ENCODE measurements around the gene TMEM260.
"Not testable (repeated sequence)": the region's sequence is repeated elsewhere in the genome, so short reads cannot be mapped to it uniquely, and the experiment has no call there.

The TMEM260 gene

GRCh38 chr14:56603648-56604047, 24.1 kb downstream of the TMEM260 start:
- Histone ChIP-seq H3K4me1 (ENCODE audit: control insufficient read depth, insufficient read depth, low read length) (peaks cover 2% of the 10 kb centered on the region), H3K4me3 (ENCODE audit: low read length) (no peak overlapping the region), H3K9ac (ENCODE audit: low read length) (no peak overlapping the region), H3K36me3 (ENCODE audit: control insufficient read depth, insufficient read depth, low read length, severe bottlenecking) (peaks cover 22% of the 10 kb centered on the region), H3K9me3 (ENCODE audit: control insufficient read depth, low read length) (no peaks in the 10 kb centered on the region), H3K27me3 (replicated peaks; ENCODE audit: control insufficient read depth, insufficient read depth, low read length) (no peaks in the 10 kb centered on the region)
- DNase-seq (ENCODE audit: low read depth): no peak

DNA sequence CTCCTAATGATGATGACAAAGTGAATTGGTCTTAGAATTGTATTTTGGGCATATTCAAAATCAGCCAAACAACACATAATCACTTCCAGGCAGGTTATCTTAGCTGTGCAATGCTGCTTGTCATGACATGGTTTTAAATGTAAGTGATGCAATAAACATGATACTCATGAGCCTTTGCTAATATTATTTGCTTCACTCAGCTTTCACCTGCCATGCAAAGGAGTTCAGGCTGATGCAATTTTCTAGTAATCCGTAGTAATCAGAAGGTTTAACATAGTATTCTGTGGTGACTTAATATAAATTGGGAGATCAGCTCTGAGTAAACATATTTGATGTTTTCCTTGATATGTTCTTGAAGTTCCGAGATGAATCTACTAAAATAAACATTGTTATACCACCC, 29.1 kb downstream of the TMEM260 start:
- no peaks in the 10 kb centered on the region for H3K9me3 ChIP-seq (ENCODE audit: control insufficient read depth, low read length)
- no peak overlapping the region for H3K9ac ChIP-seq (ENCODE audit: low read length)
- H3K4me3 ChIP-seq (ENCODE audit: low read length): no peak overlapping the region
- no peaks in the 10 kb centered on the region for H3K27me3 ChIP-seq (replicated peaks; ENCODE audit: control insufficient read depth, insufficient read depth, low read length)
- peaks cover 56% of the 10 kb centered on the region for H3K36me3 ChIP-seq (ENCODE audit: control insufficient read depth, insufficient read depth, low read length, severe bottlenecking)
- no peaks in the 10 kb centered on the region for H3K4me1 ChIP-seq (ENCODE audit: control insufficient read depth, insufficient read depth, low read length)
- peak; percentile 73 for DNase-seq (ENCODE audit: low read depth)

- not testable (repeated sequence) for H3K9me3 ChIP-seq (ENCODE audit: control insufficient read depth, low read length); H3K4me1 ChIP-seq (ENCODE audit: control insufficient read depth, insufficient read depth, low read length); H3K9ac ChIP-seq (ENCODE audit: low read length); H3K27me3 ChIP-seq (replicated peaks; ENCODE audit: control insufficient read depth, insufficient read depth, low read length); H3K4me3 ChIP-seq (ENCODE audit: low read length); DNase-seq (ENCODE audit: low read depth)
- peaks cover 61% of the 10 kb centered on the region for H3K36me3 ChIP-seq (ENCODE audit: control insufficient read depth, insufficient read depth, low read length, severe bottlenecking)
Observed at GRCh38 chr14:56611663-56612062, 32.1 kb downstream of the TMEM260 start.

- Histone ChIP-seq H3K27me3 (replicated peaks; ENCODE audit: control insufficient read depth, insufficient read depth, low read length) (no peaks in the 10 kb centered on the region), H3K4me1 (ENCODE audit: control insufficient read depth, insufficient read depth, low read length) (no peaks in the 10 kb centered on the region), H3K9me3 (ENCODE audit: control insufficient read depth, low read length) (no peaks in the 10 kb centered on the region), H3K36me3 (ENCODE audit: control insufficient read depth, insufficient read depth, low read length, severe bottlenecking) (peaks cover 67% of the 10 kb centered on the region), H3K9ac (ENCODE audit: low read length) (no peak overlapping the region), H3K4me3 (ENCODE audit: low read length) (no peak overlapping the region)
- peak; percentile 16 for DNase-seq (ENCODE audit: low read depth)
Observed at GRCh38 chr14:56617084-56617483, 37.5 kb downstream of the TMEM260 start.

- no peak for DNase-seq (ENCODE audit: low read depth)
- H3K36me3 ChIP-seq (ENCODE audit: control insufficient read depth, insufficient read depth, low read length, severe bottlenecking): peaks cover 59% of the 10 kb centered on the region
- no peak overlapping the region for H3K4me3 ChIP-seq (ENCODE audit: low read length)
- H3K9ac ChIP-seq (ENCODE audit: low read length): no peak overlapping the region
- no peaks in the 10 kb centered on the region for H3K4me1 ChIP-seq (ENCODE audit: control insufficient read depth, insufficient read depth, low read length)
- no peaks in the 10 kb centered on the region for H3K27me3 ChIP-seq (replicated peaks; ENCODE audit: control insufficient read depth, insufficient read depth, low read length)
- H3K9me3 ChIP-seq (ENCODE audit: control insufficient read depth, low read length): peaks cover 7% of the 10 kb centered on the region
Observed at GRCh38 chr14:56630707-56631106, 51.1 kb downstream of the TMEM260 start.

DNA sequence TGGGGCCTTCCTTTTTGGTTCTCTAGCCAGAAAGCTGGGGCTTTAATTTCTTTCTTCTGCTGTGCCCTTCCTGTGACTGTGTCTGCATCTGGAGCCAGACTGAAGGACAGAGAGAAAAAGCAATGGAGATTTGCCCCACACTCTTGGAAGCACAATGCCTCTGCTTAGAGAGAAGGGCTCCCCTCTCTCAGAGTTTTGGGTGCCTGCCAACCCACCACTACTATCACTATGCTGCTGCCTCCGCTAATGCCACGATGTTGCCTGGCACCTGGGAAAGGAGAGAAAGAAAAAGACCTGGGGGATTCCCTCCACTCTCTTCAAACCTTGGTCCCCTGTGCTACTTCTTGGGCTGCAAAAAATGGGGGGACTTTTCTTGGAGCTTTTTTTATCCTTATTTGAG, 52.6 kb downstream of the TMEM260 start:
- H3K9me3 ChIP-seq (ENCODE audit: control insufficient read depth, low read length): peaks cover 7% of the 10 kb centered on the region
- H3K4me3 ChIP-seq (ENCODE audit: low read length): no peak overlapping the region
- no peak for DNase-seq (ENCODE audit: low read depth)
- H3K4me1 ChIP-seq (ENCODE audit: control insufficient read depth, insufficient read depth, low read length): no peaks in the 10 kb centered on the region
- H3K9ac ChIP-seq (ENCODE audit: low read length): no peak overlapping the region
- H3K36me3 ChIP-seq (ENCODE audit: control insufficient read depth, insufficient read depth, low read length, severe bottlenecking): peaks cover 62% of the 10 kb centered on the region
- no peaks in the 10 kb centered on the region for H3K27me3 ChIP-seq (replicated peaks; ENCODE audit: control insufficient read depth, insufficient read depth, low read length)

GRCh38 chr14:56633544-56633943, 53.9 kb downstream of the TMEM260 start:
- Histone ChIP-seq H3K4me1 (ENCODE audit: control insufficient read depth, insufficient read depth, low read length) (no peaks in the 10 kb centered on the region), H3K9ac (ENCODE audit: low read length) (no peak overlapping the region), H3K4me3 (ENCODE audit: low read length) (no peak overlapping the region), H3K27me3 (replicated peaks; ENCODE audit: control insufficient read depth, insufficient read depth, low read length) (no peaks in the 10 kb centered on the region), H3K9me3 (ENCODE audit: control insufficient read depth, low read length) (peaks cover 7% of the 10 kb centered on the region), H3K36me3 (ENCODE audit: control insufficient read depth, insufficient read depth, low read length, severe bottlenecking) (peaks cover 69% of the 10 kb centered on the region)
- no peak for DNase-seq (ENCODE audit: low read depth)

GRCh38 chr14:56635041-56635440, 55.4 kb downstream of the TMEM260 start:
- Histone ChIP-seq H3K36me3 (ENCODE audit: control insufficient read depth, insufficient read depth, low read length, severe bottlenecking) (peaks cover 79% of the 10 kb centered on the region), H3K4me1 (ENCODE audit: control insufficient read depth, insufficient read depth, low read length) (no peaks in the 10 kb centered on the region), H3K9ac (ENCODE audit: low read length) (no peak overlapping the region), H3K9me3 (ENCODE audit: control insufficient read depth, low read length) (peaks cover 3% of the 10 kb centered on the region), H3K27me3 (replicated peaks; ENCODE audit: control insufficient read depth, insufficient read depth, low read length) (no peaks in the 10 kb centered on the region), H3K4me3 (ENCODE audit: low read length) (no peak overlapping the region)
- DNase-seq (ENCODE audit: low read depth): no peak

DNA sequence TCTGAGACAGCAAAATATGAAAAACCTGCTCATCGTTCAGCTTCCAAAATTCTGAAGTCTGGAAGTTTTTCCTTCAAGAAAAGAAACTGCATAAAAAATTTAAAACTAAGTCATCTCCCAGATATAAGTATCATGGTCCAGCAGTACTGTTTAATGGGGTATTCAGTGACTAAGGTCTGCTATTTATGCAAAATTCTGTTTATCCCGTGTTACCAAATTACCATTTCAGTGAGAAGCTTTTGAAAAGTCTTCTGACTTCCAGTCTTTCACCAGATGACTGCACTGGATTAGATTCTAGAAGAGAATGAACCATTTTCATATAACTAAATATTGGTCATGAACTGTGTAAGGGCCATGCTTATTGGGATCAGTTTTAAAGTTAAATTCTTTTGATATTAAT, 67.9 kb downstream of the TMEM260 start:
- no peaks in the 10 kb centered on the region for H3K36me3 ChIP-seq (ENCODE audit: control insufficient read depth, insufficient read depth, low read length, severe bottlenecking)
- H3K4me3 ChIP-seq (ENCODE audit: low read length): no peak overlapping the region
- H3K27me3 ChIP-seq (replicated peaks; ENCODE audit: control insufficient read depth, insufficient read depth, low read length): no peaks in the 10 kb centered on the region

DNA sequence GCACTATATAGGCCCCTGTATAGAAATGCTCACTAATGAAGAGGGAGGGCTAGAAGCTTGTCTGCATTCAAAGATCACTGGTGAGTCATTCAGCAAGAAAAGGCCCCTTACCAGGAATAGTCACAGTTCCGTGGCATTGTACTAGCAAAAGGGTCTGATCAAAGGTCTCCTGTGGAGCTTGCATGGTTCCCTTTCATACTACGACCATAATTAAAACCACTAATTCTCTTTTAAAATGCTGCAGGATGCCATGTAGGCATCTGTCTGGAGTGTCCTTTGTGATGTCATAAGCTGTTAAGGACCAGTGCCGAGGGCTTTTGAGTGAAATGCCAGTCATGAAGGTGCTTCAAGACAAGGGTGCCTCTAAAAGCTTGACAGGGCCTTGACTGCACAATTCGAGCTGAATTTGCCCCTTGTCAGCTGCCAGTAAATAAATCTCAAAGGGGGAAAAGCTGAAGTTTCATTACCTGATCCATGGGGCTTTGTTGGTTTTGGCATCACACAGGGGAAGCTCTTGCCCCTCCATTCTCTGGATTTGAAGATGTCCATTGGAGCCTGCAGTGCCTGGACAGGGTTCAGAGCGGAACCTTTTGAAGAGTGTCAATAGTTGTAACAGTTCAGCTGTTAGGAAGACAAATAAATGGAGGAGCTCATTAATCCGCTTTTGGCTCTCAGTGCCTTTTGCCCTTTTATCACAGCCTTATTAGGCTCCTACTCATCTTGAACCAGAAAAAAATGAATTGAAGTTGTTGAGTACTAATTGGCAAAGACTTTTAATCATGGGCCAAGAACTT, 69.1 kb downstream of the TMEM260 start:
- no peaks in the 10 kb centered on the region for H3K9me3 ChIP-seq (ENCODE audit: control insufficient read depth, low read length)
- H3K36me3 ChIP-seq (ENCODE audit: control insufficient read depth, insufficient read depth, low read length, severe bottlenecking): no peaks in the 10 kb centered on the region
- H3K4me3 ChIP-seq (ENCODE audit: low read length): no peak overlapping the region
- no peak for DNase-seq (ENCODE audit: low read depth)
- H3K27me3 ChIP-seq (replicated peaks; ENCODE audit: control insufficient read depth, insufficient read depth, low read length): no peaks in the 10 kb centered on the region
- H3K4me1 ChIP-seq (ENCODE audit: control insufficient read depth, insufficient read depth, low read length): no peaks in the 10 kb centered on the region
- no peak overlapping the region for H3K9ac ChIP-seq (ENCODE audit: low read length)

More for the DNA sequence above, 67.9 kb downstream of the TMEM260 start:
- H3K9me3 ChIP-seq (ENCODE audit: control insufficient read depth, low read length): no peaks in the 10 kb centered on the region
- no peak overlapping the region for H3K9ac ChIP-seq (ENCODE audit: low read length)
- H3K4me1 ChIP-seq (ENCODE audit: control insufficient read depth, insufficient read depth, low read length): no peaks in the 10 kb centered on the region
- no peak for DNase-seq (ENCODE audit: low read depth)

DNA sequence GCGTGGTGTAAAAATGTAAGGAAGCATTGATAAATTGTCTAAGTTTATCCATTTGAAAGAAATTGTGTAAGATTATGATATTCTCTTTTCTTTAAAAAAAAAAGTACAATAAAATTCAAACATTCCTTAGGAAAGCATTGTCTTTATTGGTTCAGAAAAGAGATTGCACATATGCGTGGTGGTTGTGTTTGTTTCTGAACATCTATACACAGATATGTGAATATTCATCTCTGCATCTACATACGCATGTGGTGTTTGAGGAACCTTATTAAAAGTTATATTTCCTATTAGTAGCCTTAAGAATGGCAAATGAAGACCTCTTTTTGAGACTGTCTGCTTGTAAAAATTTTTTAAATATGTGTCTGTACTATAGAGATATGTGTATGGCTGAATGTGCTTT, 69.8 kb downstream of the TMEM260 start:
- no peak for DNase-seq (ENCODE audit: low read depth)
- Histone ChIP-seq H3K27me3 (replicated peaks; ENCODE audit: control insufficient read depth, insufficient read depth, low read length) (no peaks in the 10 kb centered on the region), H3K9me3 (ENCODE audit: control insufficient read depth, low read length) (no peaks in the 10 kb centered on the region), H3K4me3 (ENCODE audit: low read length) (no peak overlapping the region), H3K36me3 (ENCODE audit: control insufficient read depth, insufficient read depth, low read length, severe bottlenecking) (no peaks in the 10 kb centered on the region), H3K4me1 (ENCODE audit: control insufficient read depth, insufficient read depth, low read length) (no peaks in the 10 kb centered on the region), H3K9ac (ENCODE audit: low read length) (no peak overlapping the region)

DNA sequence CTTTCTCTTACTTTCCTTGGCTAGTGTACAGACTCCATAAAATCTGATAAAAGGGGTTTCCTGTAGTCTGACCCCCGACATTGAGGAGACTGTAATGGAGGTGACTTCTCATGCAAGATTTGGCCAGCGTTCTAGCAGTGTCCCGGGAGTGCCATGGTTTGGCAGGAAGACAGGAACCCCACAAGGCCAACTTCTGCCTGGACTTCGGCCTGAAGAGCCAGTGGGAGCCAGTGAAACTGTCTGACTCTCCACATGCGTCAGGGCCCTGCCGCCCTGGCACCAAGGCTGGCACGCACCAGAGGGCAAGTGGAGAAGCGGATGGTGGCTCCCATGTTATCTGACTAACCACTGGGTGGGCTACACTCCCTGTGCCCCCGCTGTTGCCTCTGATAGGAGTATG, 70.5 kb downstream of the TMEM260 start:
- H3K4me1 ChIP-seq (ENCODE audit: control insufficient read depth, insufficient read depth, low read length): no peaks in the 10 kb centered on the region
- no peak overlapping the region for H3K4me3 ChIP-seq (ENCODE audit: low read length)
- no peak overlapping the region for H3K9ac ChIP-seq (ENCODE audit: low read length)
- no peaks in the 10 kb centered on the region for H3K27me3 ChIP-seq (replicated peaks; ENCODE audit: control insufficient read depth, insufficient read depth, low read length)
- DNase-seq (ENCODE audit: low read depth): no peak
- H3K36me3 ChIP-seq (ENCODE audit: control insufficient read depth, insufficient read depth, low read length, severe bottlenecking): no peaks in the 10 kb centered on the region
- H3K9me3 ChIP-seq (ENCODE audit: control insufficient read depth, low read length): no peaks in the 10 kb centered on the region

Data from adipocyte (in vitro differentiated cells).